Fibroblast of lung (primary cell): ENCODE measurements around the gene DPM2. TPM values are rescaled to one million over a fixed set of nuclear protein-coding genes. Genes with fewer than 3 reads are reported as not detected.

Experiments used
- DNase-seq, 2 donors: peaks; one replicate each; pipeline versions ENCODE4 v3.0.0 to v3.0.0-alpha.2; 2010; ENCODE audit warnings: low read depth in 2 of 2
- H2AFZ ChIP-seq: 2 replicates; pipeline ENCODE4 v1.5.1; 2012; ENCODE audit warnings: low read length, control low read depth, inconsistent platforms
- H3K27ac ChIP-seq: 2 replicates; pipeline ENCODE4 v1.5.1; 2011; ENCODE audit warnings: low read length, control low read depth; ENCODE audit not compliant: insufficient read depth
- H3K27me3 ChIP-seq: 2 replicates; pipeline ENCODE4 v1.5.1; 2011; ENCODE audit warnings: mild to moderate bottlenecking, low read length; ENCODE audit not compliant: control insufficient read depth, insufficient read depth
- H3K36me3 ChIP-seq: 2 replicates; pipeline ENCODE4 v1.5.1; 2011; ENCODE audit warnings: low read length; ENCODE audit not compliant: control insufficient read depth, insufficient read depth
- H3K4me1 ChIP-seq: 2 replicates; pipeline ENCODE4 v1.5.1; 2011; ENCODE audit warnings: low read length; ENCODE audit not compliant: control insufficient read depth, insufficient read depth; ENCODE audit errors: extremely low read depth
- H3K4me2 ChIP-seq: 2 replicates; pipeline ENCODE4 v1.5.1; 2011; ENCODE audit warnings: low read length, control low read depth; ENCODE audit not compliant: insufficient read depth; ENCODE audit errors: extremely low read depth
- H3K4me3 ChIP-seq, 4 experiments: fragments of 200-600 bp in 1 of 4; sonication (generic) in 1 of 4; replicated peaks in 1 of 4; 2 replicates each; pipeline ENCODE4 v1.5.1; 2011 to 2016; ENCODE audit warnings: low read length in 4 of 4, low read depth in 3 of 4, mild to moderate bottlenecking in 3 of 4, control low read depth in 2 of 4, inconsistent platforms in 1 of 4, mixed read lengths in 1 of 4; ENCODE audit not compliant: insufficient read depth in 1 of 4; ENCODE audit errors: control extremely low read depth in 1 of 4
- H3K79me2 ChIP-seq: 2 replicates; pipeline ENCODE4 v1.5.1; 2012; ENCODE audit warnings: mild to moderate bottlenecking, low read length, inconsistent platforms; ENCODE audit not compliant: control insufficient read depth, insufficient read depth
- H3K9ac ChIP-seq: 2 replicates; pipeline ENCODE4 v1.5.1; 2011; ENCODE audit warnings: mild to moderate bottlenecking, low read length, control low read depth; ENCODE audit not compliant: insufficient read depth
- H3K9me3 ChIP-seq: 2 replicates; pipeline ENCODE4 v1.5.1; 2012; ENCODE audit warnings: low read depth, low read length; ENCODE audit not compliant: control insufficient read depth, insufficient read depth
- H4K20me1 ChIP-seq: 2 replicates; pipeline ENCODE4 v1.5.1; 2011; ENCODE audit warnings: low read length; ENCODE audit not compliant: control insufficient read depth, insufficient read depth; ENCODE audit errors: extremely low read depth
- CTCF ChIP-seq, 2 donors: IDR thresholded peaks in 1 of 2; conservative IDR thresholded peaks in 1 of 2; 1 replicate in 1 of 2; 2 replicates in 1 of 2; pipeline ENCODE4 v1.5.1; 2011 to 2012; ENCODE audit warnings: low read length in 2 of 2, control low read depth in 1 of 2, inconsistent platforms in 1 of 2, low read depth in 1 of 2, mild to moderate bottlenecking in 1 of 2
- EZH2 ChIP-seq: IDR thresholded peaks from 2 replicates; pipeline ENCODE4 v1.5.1; 2012; ENCODE audit warnings: low read length, control low read depth, mild to moderate bottlenecking; ENCODE audit errors: missing control alignments
- polyA plus RNA-seq, 2 donors: library from polyadenylated mRNA; depleted of rRNA in 1 of 2; stranded (reverse) in 1 of 2; unstranded in 1 of 2; fragments of >200 nt; gene quantifications; 2 replicates each; pipeline ENCODE4 v1.2.1, GENCODE V29; 2011 to 2012; ENCODE audit warnings: missing spikeins in 1 of 2
- total RNA-seq: library from RNA; depleted of rRNA; stranded (reverse); fragments of >200 nt; gene quantifications from 2 replicates; pipeline ENCODE4 v1.2.1, GENCODE V29; 2014

Gene DPM2
- total and polyA plus RNA-seq, 2 donors (not counting 1 experiment from before 2014, with no cell fraction given) = 11.7 to 24.1 TPM

- H3K9me3 ChIP-seq = no peaks in the 10 kb centered on the region
- H3K79me2 ChIP-seq = peaks cover 37% of the 10 kb centered on the region
- no peak for DNase-seq
- no peaks in the 10 kb centered on the region for H3K27me3 ChIP-seq
- peak overlapping the region; percentile 84 for H3K27ac ChIP-seq
- no peak overlapping the region for H3K4me2 ChIP-seq
- no peak overlapping the region for H3K9ac ChIP-seq
- H4K20me1 ChIP-seq = no peaks in the 10 kb centered on the region
- H3K4me1 ChIP-seq = peaks cover 54% of the 10 kb centered on the region
- peaks cover 1% of the 10 kb centered on the region for H3K36me3 ChIP-seq
- no peak overlapping the region for H2AFZ ChIP-seq
- H3K4me3 ChIP-seq = no peak overlapping the region
- no peak for TF ChIP-seq CTCF (conservative IDR thresholded peaks at IDR 0.05 in 1 of 2, IDR thresholded peaks at IDR 0.05 in 1 of 2; ENCODE audit: low read depth in 1 of 2, low read length in 2 of 2)
- TF ChIP-seq EZH2 = no peak
Measured at GRCh38 chr9:127967151-127967809, 29.6 kb upstream of the DPM2 start.

GRCh38 chr9:127966416-127967150 is 28.9 kb upstream of the DPM2 start:
- Histone ChIP-seq H3K4me1 (peaks cover 48% of the 10 kb centered on the region), H4K20me1 (no peaks in the 10 kb centered on the region), H3K27me3 (no peaks in the 10 kb centered on the region), H2AFZ (no peak overlapping the region), H3K4me2 (no peak overlapping the region), H3K79me2 (peaks cover 30% of the 10 kb centered on the region), H3K27ac (peak overlapping the region; percentile 84), H3K9me3 (no peaks in the 10 kb centered on the region), H3K9ac (no peak overlapping the region), H3K36me3 (peaks cover 1% of the 10 kb centered on the region), H3K4me3 (no peak overlapping the region)
- TF ChIP-seq EZH2 (no peak), CTCF (conservative IDR thresholded peaks at IDR 0.05 in 1 of 2, IDR thresholded peaks at IDR 0.05 in 1 of 2; ENCODE audit: low read depth in 1 of 2, low read length in 2 of 2) (no peak)
- DNase-seq = no peak

- DNase-seq = no peak
- Histone ChIP-seq H3K4me3 (no peak overlapping the region), H2AFZ (no peak overlapping the region), H3K9me3 (no peaks in the 10 kb centered on the region), H3K79me2 (peaks cover 27% of the 10 kb centered on the region), H3K27ac (peak overlapping the region; percentile 84), H4K20me1 (no peaks in the 10 kb centered on the region), H3K27me3 (no peaks in the 10 kb centered on the region), H3K9ac (peak overlapping the region; percentile 16), H3K4me1 (peaks cover 46% of the 10 kb centered on the region), H3K4me2 (peak overlapping the region; percentile 34), H3K36me3 (peaks cover 1% of the 10 kb centered on the region)
- TF ChIP-seq CTCF (conservative IDR thresholded peaks at IDR 0.05 in 1 of 2, IDR thresholded peaks at IDR 0.05 in 1 of 2; ENCODE audit: low read depth in 1 of 2, low read length in 2 of 2) (no peak), EZH2 (no peak)
Measured at GRCh38 chr9:127965953-127966352, 28.3 kb upstream of the DPM2 start.
